CMK (cell line): Measurements from ENCODE around the gene TTLL10.

Experiments used
- DNase-seq: peaks from one replicate; pipeline ENCODE4 v3.0.0-alpha.2; 2010; ENCODE audit warnings: low read depth

Gene TTLL10

DNA sequence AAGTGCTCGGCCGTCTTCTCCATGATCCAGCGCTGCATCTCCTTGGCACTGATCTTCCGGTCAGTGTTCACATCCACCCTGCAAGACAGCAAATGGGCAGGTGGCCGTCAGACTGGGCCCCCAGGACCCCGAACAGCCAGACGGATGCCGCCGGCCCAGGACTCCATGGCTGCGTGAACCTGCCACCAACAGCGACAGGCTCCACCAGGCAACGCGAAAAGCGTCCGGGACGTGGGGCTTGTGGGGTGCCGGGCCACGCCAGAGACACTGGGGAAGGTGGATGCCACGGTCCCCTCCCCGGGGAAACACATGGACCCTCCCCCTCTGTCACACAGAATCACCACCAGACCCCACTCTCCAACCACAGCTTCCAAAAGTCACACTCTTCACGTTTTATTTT is 50.2 kb downstream of the TTLL10 start:
- DNase-seq: no peak

GRCh38 chr1:1225238-1225845 is 51.7 kb downstream of the TTLL10 start:
- no peak for DNase-seq

DNA sequence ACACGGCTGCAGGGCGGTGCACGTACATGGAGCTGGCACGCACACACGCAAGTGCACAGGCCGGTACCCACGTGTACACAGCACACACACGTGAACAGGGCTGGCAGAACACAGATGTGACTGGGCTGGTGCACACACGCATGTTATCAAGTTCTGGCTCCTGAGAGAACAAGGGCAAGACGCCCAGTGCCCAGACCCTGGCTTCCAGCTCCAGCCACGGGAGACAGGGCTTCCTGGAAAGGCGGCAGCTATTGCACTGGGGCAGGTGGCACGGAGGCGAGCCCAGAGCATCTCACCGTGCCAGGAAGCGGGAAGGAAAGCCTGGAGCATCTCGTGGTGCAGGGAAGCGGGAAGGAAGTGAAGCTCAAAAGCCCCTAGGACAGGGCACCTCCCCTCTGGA is 52.2 kb downstream of the TTLL10 start:
- DNase-seq: no peak

- DNase-seq: no peak
Observed at GRCh38 chr1:1226566-1227362, 53.1 kb downstream of the TTLL10 start.

- DNase-seq: no peak
Observed at GRCh38 chr1:1227386-1227785, 53.7 kb downstream of the TTLL10 start.

DNA sequence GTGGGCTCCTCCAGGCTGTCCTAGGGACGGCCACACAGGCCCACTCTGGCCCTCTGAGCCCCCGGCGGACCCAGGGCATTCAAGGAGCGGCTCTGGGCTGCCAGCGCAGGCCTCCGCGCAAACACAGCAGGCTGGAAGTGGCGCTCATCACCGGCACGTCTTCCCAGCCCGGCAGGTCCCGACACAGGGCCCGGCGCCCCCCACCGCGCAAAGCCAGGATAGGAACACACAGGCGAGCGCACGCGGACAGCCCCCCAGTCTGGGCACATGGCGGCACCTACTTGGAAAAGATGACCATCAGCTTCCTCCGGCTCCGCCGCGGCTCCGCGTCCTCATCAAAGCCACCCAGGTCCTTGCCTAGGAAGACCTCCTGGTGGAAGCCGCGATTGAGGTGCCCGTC is 54.5 kb downstream of the TTLL10 start:
- no peak for DNase-seq

GRCh38 chr1:1228596-1229321 is 55.1 kb downstream of the TTLL10 start:
- no peak for DNase-seq

DNA sequence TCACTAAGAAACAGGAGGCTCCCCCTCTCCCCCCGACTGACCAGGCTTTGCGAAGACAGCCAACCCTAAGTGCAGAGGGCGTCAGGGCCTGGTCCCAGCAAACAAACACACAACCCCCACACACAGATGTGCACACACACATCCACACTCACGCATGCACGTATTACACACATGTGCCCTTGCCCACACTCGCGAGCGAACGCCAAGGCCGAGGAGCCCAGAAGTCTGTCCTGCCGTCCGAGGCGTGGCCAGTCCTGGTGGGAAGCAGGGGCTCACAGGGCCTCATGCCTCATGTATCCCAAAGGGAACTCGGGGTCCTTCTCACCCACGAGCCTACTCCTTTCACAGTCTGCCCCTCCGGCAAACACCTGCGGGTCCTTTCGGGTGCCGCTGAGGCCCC is 56.1 kb downstream of the TTLL10 start:
- no peak for DNase-seq

DNA sequence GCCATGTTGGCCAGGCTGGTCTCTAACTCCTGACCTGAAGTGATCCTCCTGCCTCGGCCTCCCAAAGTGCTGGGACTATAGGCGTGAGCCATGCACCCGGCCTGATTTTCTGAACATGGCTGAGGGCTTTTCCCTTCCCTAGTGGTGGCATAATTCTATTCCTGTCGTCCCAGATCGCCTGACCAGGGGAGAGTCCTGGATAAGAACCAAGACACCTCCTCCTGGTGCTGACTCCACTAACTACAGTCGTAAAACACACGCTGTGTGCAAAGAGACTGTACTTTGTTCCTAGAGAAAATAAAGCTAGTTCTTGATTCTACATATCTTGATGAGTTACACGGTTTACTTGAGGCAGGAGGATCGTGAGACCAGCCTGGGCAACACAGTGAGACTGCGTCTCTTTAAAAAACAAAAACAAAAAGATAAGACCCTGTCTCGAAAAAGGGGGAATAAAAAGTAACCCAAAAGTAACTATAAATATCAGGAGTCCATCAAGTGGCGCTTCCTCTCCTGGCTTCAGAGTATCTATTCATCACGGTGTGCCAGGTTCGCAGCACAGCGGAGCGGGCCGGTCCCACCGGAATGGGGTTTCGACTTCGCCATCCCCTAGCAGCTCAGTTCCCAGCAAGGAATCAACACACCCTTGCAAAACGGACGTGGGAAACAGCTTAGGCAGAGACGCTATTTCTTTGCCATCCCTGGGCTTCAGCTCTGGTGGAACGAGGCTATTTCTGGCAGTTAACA is 57.1 kb downstream of the TTLL10 start:
- DNase-seq: no peak

DNA sequence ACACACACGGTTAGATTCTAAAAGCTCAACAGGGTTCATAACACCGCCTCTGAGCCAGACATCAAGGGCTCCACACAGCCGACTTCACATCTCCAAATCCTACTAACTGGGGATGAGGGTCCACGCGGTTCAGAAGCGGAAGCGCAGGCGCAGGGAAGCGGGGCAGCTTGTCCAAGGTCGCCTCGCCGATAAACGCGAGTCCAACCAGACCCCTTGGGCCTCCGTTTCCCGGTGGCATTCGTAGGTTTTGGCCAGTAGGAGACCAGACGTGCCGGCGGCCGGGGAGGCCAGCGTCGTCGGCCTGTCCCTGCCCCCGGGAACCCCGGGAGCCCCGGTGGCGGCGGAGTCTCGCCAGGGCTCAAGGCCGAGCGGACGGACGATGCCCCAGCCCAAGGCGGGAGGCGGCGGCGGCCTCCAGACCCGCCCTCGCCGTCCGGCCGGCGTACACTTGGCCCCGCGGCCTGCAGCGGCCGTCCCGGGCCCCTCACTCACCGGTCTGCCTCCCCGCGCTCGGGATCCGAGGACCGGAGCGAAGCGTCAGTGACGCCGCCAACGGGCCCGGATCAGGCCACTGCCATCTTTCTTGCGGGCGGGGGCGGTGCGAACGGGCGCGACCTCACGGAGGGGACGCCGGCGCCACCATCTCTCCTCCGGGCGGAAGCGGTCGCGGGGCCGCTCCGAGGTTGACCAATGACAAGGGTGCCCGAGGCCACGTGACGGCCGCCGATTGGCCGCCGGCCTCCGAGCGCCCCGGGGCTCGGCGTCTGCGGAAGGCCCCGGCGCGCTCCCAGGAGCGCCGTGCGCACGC is 57.9 kb downstream of the TTLL10 start, which contains the start of gene SDF4:
SDF4 (minus strand) TSS at position 602 of the 808 bp plus-strand sequence. CDS start 3,229 bp downstream, outside the sequence.
- peak; percentile 96 for DNase-seq

- no peak for DNase-seq
Observed at GRCh38 chr1:1232208-1232795, 58.6 kb downstream of the TTLL10 start, which contains the start of gene B3GALT6. TSS of gene B3GALT6 (plus strand) at chr1:1232237. CDS start at chr1:1232279, 42 bp downstream.

DNA sequence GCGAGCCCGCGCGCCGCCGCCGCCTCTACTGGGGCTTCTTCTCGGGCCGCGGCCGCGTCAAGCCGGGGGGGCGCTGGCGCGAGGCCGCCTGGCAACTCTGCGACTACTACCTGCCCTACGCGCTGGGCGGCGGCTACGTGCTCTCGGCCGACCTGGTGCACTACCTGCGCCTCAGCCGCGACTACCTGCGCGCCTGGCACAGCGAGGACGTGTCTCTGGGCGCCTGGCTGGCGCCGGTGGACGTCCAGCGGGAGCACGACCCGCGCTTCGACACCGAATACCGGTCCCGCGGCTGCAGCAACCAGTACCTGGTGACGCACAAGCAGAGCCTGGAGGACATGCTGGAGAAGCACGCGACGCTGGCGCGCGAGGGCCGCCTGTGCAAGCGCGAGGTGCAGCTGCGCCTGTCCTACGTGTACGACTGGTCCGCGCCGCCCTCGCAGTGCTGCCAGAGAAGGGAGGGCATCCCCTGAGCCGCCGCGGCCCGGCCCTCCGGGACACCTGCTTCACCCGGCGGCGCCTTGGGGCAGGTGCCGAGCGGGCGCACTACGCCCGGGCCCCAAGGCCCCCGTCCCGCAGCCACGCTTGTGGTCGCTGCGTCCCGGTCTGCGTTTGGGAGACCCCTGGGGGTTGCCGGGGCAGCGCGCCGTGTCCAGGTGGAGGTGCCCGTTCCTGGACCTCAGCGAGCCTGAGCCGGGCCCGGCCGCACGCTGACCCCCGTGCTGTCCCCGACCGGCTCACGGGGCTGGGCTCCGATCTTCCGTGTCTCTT is 59.3 kb downstream of the TTLL10 start:
- no peak for DNase-seq

- DNase-seq: no peak
Observed at GRCh38 chr1:1233567-1233892, 59.9 kb downstream of the TTLL10 start.

GRCh38 chr1:1234180-1234808 is 60.6 kb downstream of the TTLL10 start:
- no peak for DNase-seq

- no peak for DNase-seq
Observed at GRCh38 chr1:1235016-1235744, 61.5 kb downstream of the TTLL10 start.

DNA sequence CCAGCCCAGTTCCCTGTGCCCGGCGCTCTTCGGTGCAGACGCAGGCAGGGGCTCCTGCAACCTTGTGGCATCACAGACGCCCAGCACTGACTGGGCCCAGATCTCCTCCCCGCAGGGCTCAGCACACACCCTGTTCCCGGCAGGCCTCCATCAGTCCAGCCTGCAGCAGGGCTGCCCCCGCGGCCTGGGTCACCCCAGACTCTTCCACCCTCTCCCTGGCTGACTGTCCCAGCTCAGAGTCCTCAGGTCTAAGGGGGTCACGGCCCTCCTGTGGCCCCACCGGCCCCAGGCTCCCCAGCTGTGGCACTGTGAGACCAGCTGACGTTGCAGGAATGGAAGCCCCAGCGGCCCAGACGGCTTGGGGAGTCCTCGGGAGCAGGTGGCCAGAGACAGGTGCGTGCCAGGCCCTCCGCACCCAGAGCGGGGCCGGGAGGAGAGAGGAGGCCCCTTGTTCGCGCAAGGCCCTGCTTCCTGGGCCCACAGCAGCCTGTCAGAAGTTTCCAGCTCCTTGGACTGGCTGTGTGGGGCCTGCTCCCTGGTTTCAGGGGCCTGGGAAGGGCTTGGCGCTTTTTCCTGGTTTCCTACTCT is 62.6 kb downstream of the TTLL10 start:
- no peak for DNase-seq

- DNase-seq: no peak
Observed at GRCh38 chr1:1236945-1237873, 63.5 kb downstream of the TTLL10 start.
